ENCODE measurements around the gene MAN1C1.

DNA sequence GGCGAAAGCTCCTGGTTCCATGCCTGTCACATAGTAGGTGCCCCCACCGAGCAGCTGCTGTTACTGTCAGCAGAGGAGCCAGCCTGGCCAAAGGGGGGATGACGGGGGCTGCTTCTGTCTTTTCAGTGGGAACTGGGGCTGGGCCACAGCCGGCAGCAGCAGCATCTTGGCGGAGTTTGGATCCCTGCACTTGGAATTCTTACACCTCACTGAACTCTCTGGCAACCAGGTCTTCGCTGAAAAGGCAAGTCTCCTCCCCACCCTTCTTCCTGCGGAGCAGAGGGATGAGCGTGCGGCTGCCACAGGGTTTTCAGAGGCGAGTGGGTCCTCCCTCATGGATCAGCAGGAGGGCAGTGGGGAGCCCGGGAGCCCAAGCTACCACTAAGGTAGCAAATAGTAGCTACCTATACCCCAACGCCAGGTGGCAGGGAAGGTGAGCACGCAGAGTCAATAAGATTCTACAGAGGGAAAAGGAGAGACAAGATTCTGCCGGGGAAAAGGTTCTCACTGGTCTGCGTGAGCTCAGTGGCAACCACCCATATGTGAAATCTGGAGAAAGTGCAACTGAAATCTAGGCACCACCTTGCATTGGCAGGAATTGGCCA lies 142.0 kb downstream of the MAN1C1 start:
- no peak for TF ChIP-seq ESRRG (CRISPR knock-in tag; IDR thresholded peaks at IDR 0.05)
- no peak for TF ChIP-seq ARNTL (CRISPR knock-in tag; IDR thresholded peaks at IDR 0.05; ENCODE audit: borderline replicate concordance, low read depth)
- no peak for TF ChIP-seq ZNF70 (CRISPR knock-in tag; IDR thresholded peaks at IDR 0.05)
- TF ChIP-seq CSDC2 (CRISPR knock-in tag; IDR thresholded peaks at IDR 0.05) = no peak
- TF ChIP-seq ZFP30 (CRISPR knock-in tag; IDR thresholded peaks at IDR 0.05) = no peak
- TF ChIP-seq, protein P1, sequence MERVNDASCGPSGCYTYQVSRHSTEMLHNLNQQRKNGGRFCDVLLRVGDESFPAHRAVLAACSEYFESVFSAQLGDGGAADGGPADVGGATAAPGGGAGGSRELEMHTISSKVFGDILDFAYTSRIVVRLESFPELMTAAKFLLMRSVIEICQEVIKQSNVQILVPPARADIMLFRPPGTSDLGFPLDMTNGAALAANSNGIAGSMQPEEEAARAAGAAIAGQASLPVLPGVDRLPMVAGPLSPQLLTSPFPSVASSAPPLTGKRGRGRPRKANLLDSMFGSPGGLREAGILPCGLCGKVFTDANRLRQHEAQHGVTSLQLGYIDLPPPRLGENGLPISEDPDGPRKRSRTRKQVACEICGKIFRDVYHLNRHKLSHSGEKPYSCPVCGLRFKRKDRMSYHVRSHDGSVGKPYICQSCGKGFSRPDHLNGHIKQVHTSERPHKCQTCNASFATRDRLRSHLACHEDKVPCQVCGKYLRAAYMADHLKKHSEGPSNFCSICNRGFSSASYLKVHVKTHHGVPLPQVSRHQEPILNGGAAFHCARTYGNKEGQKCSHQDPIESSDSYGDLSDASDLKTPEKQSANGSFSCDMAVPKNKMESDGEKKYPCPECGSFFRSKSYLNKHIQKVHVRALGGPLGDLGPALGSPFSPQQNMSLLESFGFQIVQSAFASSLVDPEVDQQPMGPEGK (CRISPR knock-in tag; IDR thresholded peaks at IDR 0.05; ENCODE audit: borderline replicate concordance) = no peak

Data from SK-N-SH treated with all-trans-retinoic acid at 6 μM for 48 hours (cell line).